K562 (cell line): ENCODE measurements around the gene CHCHD6. TPM values are rescaled to one million over a fixed set of nuclear protein-coding genes. Genes with fewer than 3 reads are reported as not detected.
A peak's percentile ranks its signal among the peaks of the same experiment; 100 is the strongest.

Experiments
- ATAC-seq: fragments of 200-7000 bp; cut with Tn5 transposase; 3 replicates; pipeline ENCODE4 v1.9.1; 2020; ENCODE audit warnings: moderate library complexity
- BruUV-seq: library from RNA; stranded (reverse); fragments of 400-500 nt; replicated peaks from 2 replicates; lab custom pipeline; 2021; lab: Mats Ljungman, UMichigan
- CTCF ChIA-PET: fragments of 300-600 bp; formaldehyde crosslinking; extraction: SDS; loops from one replicate; lab custom pipeline; 2021; ENCODE audit warnings: low intra/inter-chr PET ratio; lab: Yijun Ruan, JAX
- POLR2A ChIA-PET: fragments of 300-600, 350-650 bp; sonication (Branson Sonifier 250); formaldehyde crosslinking; extraction: SDS; loops from one replicate; lab custom pipeline; 2021; ENCODE audit warnings: antibody characterized with exemption, inconsistent platforms; lab: Yijun Ruan, JAX
- DNase-seq, 4 experiments: peaks; one replicate each; pipeline versions ENCODE4 v3.0.0 to v3.0.0-alpha.2; 2011 to 2018; ENCODE audit warnings: low spot score in 3 of 4, mixed read lengths in 3 of 4; ENCODE audit errors: extremely low read depth in 1 of 4
- FAIRE-seq: peaks from 2 replicates; lab custom pipeline; 2011; peaks lifted over from hg19 to GRCh38; lab: Jason Lieb, UNC
- H2AFZ ChIP-seq: 2 replicates; pipeline ENCODE4 v1.6.0; 2011; ENCODE audit warnings: low read depth, low read length, control low read depth, inconsistent platforms
- H3K27ac ChIP-seq: fragments of 200-600 bp; 3 replicates; pipeline ENCODE4 v1.8.0; 2011; ENCODE audit warnings: low read depth, mild to moderate bottlenecking, control low read depth, inconsistent platforms, low read length, moderate library complexity, mixed read lengths; ENCODE audit errors: extremely low read depth
- H3K27me3 ChIP-seq, 2 experiments: fragments of 300-600 bp in 1 of 2; 2 replicates in 1 of 2; 3 replicates in 1 of 2; pipeline versions ENCODE4 v1.6.0 to v1.8.0; 2011; ENCODE audit warnings: inconsistent platforms in 2 of 2, low read length in 2 of 2, mild to moderate bottlenecking in 1 of 2, mixed read lengths in 1 of 2, moderate library complexity in 1 of 2; ENCODE audit not compliant: control insufficient read depth in 2 of 2, insufficient read depth in 2 of 2
- H3K36me3 ChIP-seq: fragments of 300-600 bp; 3 replicates; pipeline ENCODE4 v1.8.0; 2011; ENCODE audit warnings: mild to moderate bottlenecking, low read length, inconsistent platforms; ENCODE audit not compliant: control insufficient read depth, insufficient read depth
- H3K4me1 ChIP-seq, 2 experiments: fragments of 200-600 bp in 1 of 2; replicated peaks in 1 of 2; 2 replicates in 1 of 2; 3 replicates in 1 of 2; pipeline versions ENCODE4 v1.5.1 to v1.8.0; 2011; ENCODE audit warnings: inconsistent platforms in 2 of 2, low read length in 2 of 2, mild to moderate bottlenecking in 1 of 2, mixed read lengths in 1 of 2, moderate library complexity in 1 of 2; ENCODE audit not compliant: control insufficient read depth in 2 of 2, insufficient read depth in 2 of 2
- H3K4me2 ChIP-seq: 2 replicates; pipeline ENCODE4 v1.6.1; 2011; ENCODE audit warnings: low read length, control low read depth, inconsistent platforms, mixed read lengths; ENCODE audit not compliant: insufficient read depth
- H3K4me3 ChIP-seq: fragments of 200-600 bp; sonication (generic), shearing (Covaris generic); 2 replicates; pipeline ENCODE4 v1.5.1; 2016; ENCODE audit warnings: control low read depth, inconsistent platforms
- H3K79me2 ChIP-seq: fragments of 200-600 bp; 3 replicates; pipeline ENCODE4 v1.8.0; 2011; ENCODE audit warnings: low read length, inconsistent platforms; ENCODE audit not compliant: control insufficient read depth, insufficient read depth
- H3K9ac ChIP-seq, 2 experiments: 2 replicates each; pipeline versions ENCODE4 v1.6.0 to v1.6.1; 2011; ENCODE audit warnings: low read depth in 2 of 2, low read length in 2 of 2, control low read depth in 1 of 2, inconsistent platforms in 1 of 2, mild to moderate bottlenecking in 1 of 2, mixed read lengths in 1 of 2; ENCODE audit not compliant: insufficient read depth in 1 of 2
- H3K9me1 ChIP-seq: one replicate; pipeline ENCODE4 v1.6.0; 2011; ENCODE audit warnings: inconsistent platforms, mild to moderate bottlenecking, low read length, moderate library complexity; ENCODE audit not compliant: control insufficient read depth, insufficient read depth
- H3K9me3 ChIP-seq: replicated peaks from 2 replicates; pipeline ENCODE4 v1.5.1; 2011; ENCODE audit warnings: low read depth, low read length, inconsistent platforms; ENCODE audit not compliant: control insufficient read depth, insufficient read depth
- H4K20me1 ChIP-seq: replicated peaks from 2 replicates; pipeline ENCODE4 v1.6.1; 2011; ENCODE audit warnings: low read length, inconsistent platforms, mixed read lengths; ENCODE audit not compliant: control insufficient read depth, insufficient read depth
- NFIC ChIP-seq: fragments of 450-650 bp; IDR thresholded peaks from 2 replicates; pipeline ENCODE4 v1.6.1; 2017; ENCODE audit warnings: mild to moderate bottlenecking, inconsistent platforms
- WGBS: fragments of 100-300 bp; shearing (Covaris generic); methylation state at CpG from one replicate; pipeline ENCODE4 v1.1.6; 2016; ENCODE audit warnings: low coverage, mixed read lengths; ENCODE audit not compliant: insufficient coverage; ENCODE audit errors: missing lambda C conversion rate; 5-methylcytosine and 5-hydroxymethylcytosine counted together
- in situ Hi-C: fragments of 300-500 bp; cut with MboI; formaldehyde crosslinking; loops from 4 replicates; pipeline ENCODE4 v1.15.0; 2018; ENCODE audit warnings: inconsistent platforms, mixed read lengths
- intact Hi-C: fragments of 100-400 bp; cut with micrococcal nuclease; formaldehyde crosslinking; loops from 2 replicates; pipeline ENCODE4 v1.14.2; 2022
- polyA plus RNA-seq, 8 experiments: library from polyadenylated mRNA; depleted of rRNA in 4 of 8; stranded (reverse) in 5 of 8; unstranded in 3 of 8; fragments of >200 nt; fragmentation: Nextera tagmentation in 2 of 8; fragmentation: Illumina TruSeq in 1 of 8; extraction: Ambion mirVana in 2 of 8; extraction: Trizol in 1 of 8; gene quantifications; 2 replicates each; pipeline versions ENCODE4 v1.2.1 to v1.2.3, GENCODE V29; 2011 to 2014; ENCODE audit warnings: inconsistent platforms in 1 of 8, missing spikeins in 1 of 8
- total RNA-seq, 7 experiments: library from RNA; depleted of rRNA in 6 of 7; stranded (reverse); fragments of >200 nt in 6 of 7; fragmentation: Illumina TruSeq in 2 of 7; extraction: Trizol in 2 of 7; gene quantifications; 2 replicates each; pipeline versions ENCODE4 v1.2.1 to v1.2.3, GENCODE V29; 2011 to 2021; ENCODE audit warnings: low replicate concordance in 1 of 7
- TF ChIP-seq, protein P1 (sequence below): fragments of 150-350 bp; conservative IDR thresholded peaks from 2 replicates; pipeline ENCODE4 v1.6.1; 2014; ENCODE audit warnings: low read length
- TF ChIP-seq, protein P2 (sequence below): fragments of 450-650 bp; IDR thresholded peaks from 2 replicates; pipeline ENCODE4 v1.6.1; 2016

The CHCHD6 gene
- total and polyA plus RNA-seq, 9 of the 15 experiments (the other 6 are each of a cell fraction or from before 2014, with no cell fraction given): 4.6 to 18.6 (median 10.9) TPM

DNA sequence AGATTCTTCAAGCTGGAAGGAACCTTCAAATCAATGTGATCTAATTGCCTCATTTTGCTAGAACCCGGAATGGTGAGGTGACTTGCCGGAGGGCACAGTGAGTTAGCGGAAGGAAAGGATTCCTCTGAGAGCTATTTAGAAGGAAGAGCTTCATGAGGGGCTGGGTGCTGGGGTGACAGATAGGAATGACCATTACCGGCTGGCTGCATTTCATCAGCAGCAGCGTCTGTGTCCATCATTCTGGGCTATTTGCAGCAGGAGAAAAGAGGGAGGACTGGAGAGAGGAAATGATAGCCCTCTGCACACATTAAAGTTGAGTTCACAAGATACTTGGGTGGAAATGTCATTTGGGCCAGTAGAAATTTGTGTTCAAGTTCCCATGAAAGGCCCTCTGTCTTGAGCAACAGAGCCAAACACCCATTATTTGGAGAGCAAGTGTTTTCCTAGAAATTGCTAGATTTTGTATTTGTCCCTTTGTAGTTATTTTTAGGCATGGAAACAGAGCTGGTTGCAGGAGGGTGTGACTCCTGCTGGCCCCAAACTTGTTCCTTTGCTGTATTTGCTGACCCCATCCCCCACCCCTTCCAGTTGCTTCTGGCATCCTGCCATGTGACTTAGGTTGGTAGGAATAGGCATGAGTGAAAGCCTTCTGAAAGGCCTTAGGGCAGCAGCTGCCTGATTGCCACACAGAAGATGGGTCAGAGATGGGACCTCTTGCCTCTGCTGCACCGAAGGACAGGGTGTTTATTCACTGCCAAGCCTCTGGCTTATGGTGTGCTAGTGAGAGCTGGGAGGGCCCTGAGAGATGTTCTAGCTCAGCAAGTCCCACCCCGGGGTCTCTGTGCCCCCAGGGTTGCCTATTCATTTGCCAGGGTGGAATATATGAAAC lies 191.4 kb downstream of the CHCHD6 start:
- Histone ChIP-seq H3K4me2 (no peak overlapping the region), H3K9ac (no peak overlapping the region), H3K79me2 (no peaks in the 10 kb centered on the region), H2AFZ (no peak overlapping the region), H4K20me1 (no peaks in the 10 kb centered on the region), H3K9me1 (peaks cover 3% of the 10 kb centered on the region), H3K9me3 (no peaks in the 10 kb centered on the region), H3K4me3 (no peak overlapping the region), H3K27me3 (no peaks in the 10 kb centered on the region), H3K27ac (peak overlapping the region; percentile 36; the same call in 2 of the 3 replicates), H3K4me1 (peaks cover 7 to 12% of the 10 kb centered on the region in 2 experiments; a peak in 3 of 5 replicates), H3K36me3 (no peaks in the 10 kb centered on the region)
- intact Hi-C loops (no loop called here), in situ Hi-C loops (no loop called here)
- no TSS peak for BruUV-seq
- DNase-seq: peak in 2 of 4 experiments; percentile 26 to 52
- ChIA-PET CTCF (no interaction called here), POLR2A (interaction anchor here (1.1 to 2.0 kb wide), 4 partner anchors 10 to 16 kb away, joined by 4 to 8 read pairs (median 6); no protein-coding TSS in a partner anchor)
- no peak for FAIRE-seq
- peak; percentile 53 for ATAC-seq
- 40% methylated on average over 7 of the region's 7 CpGs for WGBS
- TF ChIP-seq NFIC: peak; percentile 87
- TF ChIP-seq, protein P1, sequence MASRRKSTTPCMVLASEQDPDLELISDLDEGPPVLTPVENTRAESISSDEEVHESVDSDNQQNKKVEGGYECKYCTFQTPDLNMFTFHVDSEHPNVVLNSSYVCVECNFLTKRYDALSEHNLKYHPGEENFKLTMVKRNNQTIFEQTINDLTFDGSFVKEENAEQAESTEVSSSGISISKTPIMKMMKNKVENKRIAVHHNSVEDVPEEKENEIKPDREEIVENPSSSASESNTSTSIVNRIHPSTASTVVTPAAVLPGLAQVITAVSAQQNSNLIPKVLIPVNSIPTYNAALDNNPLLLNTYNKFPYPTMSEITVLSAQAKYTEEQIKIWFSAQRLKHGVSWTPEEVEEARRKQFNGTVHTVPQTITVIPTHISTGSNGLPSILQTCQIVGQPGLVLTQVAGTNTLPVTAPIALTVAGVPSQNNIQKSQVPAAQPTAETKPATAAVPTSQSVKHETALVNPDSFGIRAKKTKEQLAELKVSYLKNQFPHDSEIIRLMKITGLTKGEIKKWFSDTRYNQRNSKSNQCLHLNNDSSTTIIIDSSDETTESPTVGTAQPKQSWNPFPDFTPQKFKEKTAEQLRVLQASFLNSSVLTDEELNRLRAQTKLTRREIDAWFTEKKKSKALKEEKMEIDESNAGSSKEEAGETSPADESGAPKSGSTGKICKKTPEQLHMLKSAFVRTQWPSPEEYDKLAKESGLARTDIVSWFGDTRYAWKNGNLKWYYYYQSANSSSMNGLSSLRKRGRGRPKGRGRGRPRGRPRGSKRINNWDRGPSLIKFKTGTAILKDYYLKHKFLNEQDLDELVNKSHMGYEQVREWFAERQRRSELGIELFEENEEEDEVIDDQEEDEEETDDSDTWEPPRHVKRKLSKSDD: no peak
- TF ChIP-seq, protein P2, sequence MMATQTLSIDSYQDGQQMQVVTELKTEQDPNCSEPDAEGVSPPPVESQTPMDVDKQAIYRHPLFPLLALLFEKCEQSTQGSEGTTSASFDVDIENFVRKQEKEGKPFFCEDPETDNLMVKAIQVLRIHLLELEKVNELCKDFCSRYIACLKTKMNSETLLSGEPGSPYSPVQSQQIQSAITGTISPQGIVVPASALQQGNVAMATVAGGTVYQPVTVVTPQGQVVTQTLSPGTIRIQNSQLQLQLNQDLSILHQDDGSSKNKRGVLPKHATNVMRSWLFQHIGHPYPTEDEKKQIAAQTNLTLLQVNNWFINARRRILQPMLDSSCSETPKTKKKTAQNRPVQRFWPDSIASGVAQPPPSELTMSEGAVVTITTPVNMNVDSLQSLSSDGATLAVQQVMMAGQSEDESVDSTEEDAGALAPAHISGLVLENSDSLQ: peak; percentile 67
